ENCODE data around the gene IRF2. TPM values are rescaled to one million over a fixed set of nuclear protein-coding genes. Genes with fewer than 3 reads are reported as not detected.

Gene IRF2
- total and polyA plus RNA-seq, 4 experiments from 2014 or later: 66.7 to 87.2 (median 71.5) TPM

GRCh38 chr4:184427687-184428086 lies 46.7 kb downstream of the IRF2 start:
- Histone ChIP-seq H3K36me3 (ENCODE audit: insufficient read depth, low read length) (peaks cover 17% of the 10 kb centered on the region), H3K4me1 (ENCODE audit: insufficient read depth, low read length) (peaks cover 19% of the 10 kb centered on the region), H3K4me3 (ENCODE audit: low read length in 2 of 2) (no peak overlapping the region), H3K27ac (ENCODE audit: low read depth, low read length) (no peak overlapping the region), H3K27me3 (ENCODE audit: insufficient read depth, low read length) (no peaks in the 10 kb centered on the region), H3K9me3 (ENCODE audit: control insufficient read depth in 1 of 2, low read length in 2 of 2) (no peaks in the 10 kb centered on the region)
- Mint-ChIP-seq H3K27ac (peak overlapping the region; percentile 20 to 82 (median 69)), H3K4me3 (peak overlapping the region in 1 of 8 donors; percentile 2), H3K9me3 (peaks cover 0 to under 1% (median 0%) of the 10 kb centered on the region in 8 donors), H3K4me1 (peaks cover 39 to 93% (median 67%) of the 10 kb centered on the region in 4 donors), H3K27me3 (no peaks in the 10 kb centered on the region), H3K36me3 (peaks cover 57 to 78% of the 10 kb centered on the region in 2 donors)
- no peak for DNase-seq
- ChIA-PET CTCF (ENCODE audit: partially characterized antibody) (interaction anchor here (0.9 to 1.3 kb wide), 2 partner anchors 25 to 164 kb away, joined by 3 read pairs; no protein-coding TSS in a partner anchor), POLR2A (ENCODE audit: partially characterized antibody) (interaction anchor here (0.7 kb wide), 1 partner anchor 163 kb away, joined by 5 read pairs; no protein-coding TSS in a partner anchor)
- intact Hi-C loops (cut with micrococcal nuclease): no loop called here

- H3K4me1 Mint-ChIP-seq: peaks cover 37 to 93% (median 66%) of the 10 kb centered on the region in 4 donors
- CTCF ChIA-PET (ENCODE audit: partially characterized antibody): interaction anchor here (1.3 kb wide), 1 partner anchor 26 kb away, joined by 3 read pairs; no protein-coding TSS in a partner anchor
- no peak overlapping the region for H3K27ac ChIP-seq (ENCODE audit: low read depth, low read length)
These were observed 47.3 kb downstream of the IRF2 start for GRCh38 chr4:184427093-184427492.

DNA sequence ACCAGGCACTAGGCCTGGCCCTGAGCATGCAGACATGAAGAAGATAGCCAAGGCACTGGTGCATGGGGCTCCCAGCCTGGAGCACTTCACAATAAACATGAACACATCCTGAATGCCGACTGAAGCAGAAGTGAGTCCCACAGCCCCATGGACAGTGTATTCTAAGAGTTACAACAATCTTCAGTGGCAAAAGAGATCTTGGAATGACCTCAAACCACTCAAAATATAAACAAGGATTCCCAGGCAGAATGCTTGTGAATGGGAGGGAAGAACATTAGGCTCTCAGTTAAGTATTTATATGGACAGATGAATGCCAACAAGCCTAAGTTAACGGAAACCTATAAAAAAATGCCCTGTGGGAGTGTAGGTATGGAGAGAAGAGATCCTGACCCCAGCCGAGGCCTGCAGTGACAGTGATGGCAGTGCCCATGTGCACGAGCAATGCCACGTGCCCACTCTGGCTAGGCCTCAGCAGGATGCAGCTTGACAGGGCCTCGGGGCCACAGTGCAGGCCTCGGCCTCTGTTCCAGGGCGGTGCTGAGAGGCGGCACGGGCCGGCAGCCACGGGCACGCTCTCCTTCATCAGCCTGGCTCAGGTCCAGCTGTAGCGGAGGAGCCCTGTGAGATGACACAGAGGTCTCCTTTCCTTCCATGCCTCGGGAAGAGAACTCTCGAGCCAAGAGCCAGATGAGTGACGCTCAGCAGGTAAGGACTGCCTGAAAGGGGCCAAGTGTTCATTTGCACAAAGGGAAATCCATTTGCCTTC lies 49.2 kb downstream of the IRF2 start:
- Mint-ChIP-seq H3K36me3 (peaks cover 55 to 82% of the 10 kb centered on the region in 2 donors), H3K4me1 (peaks cover 44 to 93% (median 73%) of the 10 kb centered on the region in 4 donors), H3K9me3 (peaks cover 0 to 6% (median 1%) of the 10 kb centered on the region in 8 donors), H3K27ac (peak overlapping the region; percentile 7 to 94 (median 61)), H3K4me3 (no peak overlapping the region), H3K27me3 (no peaks in the 10 kb centered on the region)
- H3K9me3 ChIP-seq (ENCODE audit: control insufficient read depth in 1 of 2, low read length in 2 of 2): peaks cover 0 to 3% of the 10 kb centered on the region in 2 donors
- no peak overlapping the region for H3K4me3 ChIP-seq (ENCODE audit: low read length in 2 of 2)
- peaks cover 37% of the 10 kb centered on the region for H3K4me1 ChIP-seq (ENCODE audit: insufficient read depth, low read length)
- no peak for DNase-seq
- H3K27me3 ChIP-seq (ENCODE audit: insufficient read depth, low read length): no peaks in the 10 kb centered on the region
- no peak overlapping the region for H3K27ac ChIP-seq (ENCODE audit: low read depth, low read length)
- CTCF ChIA-PET (ENCODE audit: partially characterized antibody): no interaction called here
- peaks cover 17% of the 10 kb centered on the region for H3K36me3 ChIP-seq (ENCODE audit: insufficient read depth, low read length)
- intact Hi-C loops (cut with micrococcal nuclease): no loop called here
- POLR2A ChIA-PET (ENCODE audit: partially characterized antibody): no interaction called here

More at GRCh38 chr4:184427093-184427492, 47.3 kb downstream of the IRF2 start:
- Mint-ChIP-seq H3K27me3 (no peaks in the 10 kb centered on the region), H3K4me3 (peak overlapping the region in 1 of 8 donors; percentile 9), H3K36me3 (peaks cover 57 to 76% of the 10 kb centered on the region in 2 donors), H3K9me3 (peaks cover 0 to 6% (median 1%) of the 10 kb centered on the region in 8 donors), H3K27ac (peak overlapping the region; percentile 63 to 92 (median 79))
- H3K9me3 ChIP-seq (ENCODE audit: control insufficient read depth in 1 of 2, low read length in 2 of 2): peaks cover 0 to 3% of the 10 kb centered on the region in 2 donors
- no peak for DNase-seq
- POLR2A ChIA-PET (ENCODE audit: partially characterized antibody): no interaction called here
- H3K4me1 ChIP-seq (ENCODE audit: insufficient read depth, low read length): peaks cover 25% of the 10 kb centered on the region
- intact Hi-C loops (cut with micrococcal nuclease): no loop called here
- peaks cover 17% of the 10 kb centered on the region for H3K36me3 ChIP-seq (ENCODE audit: insufficient read depth, low read length)
- H3K4me3 ChIP-seq (ENCODE audit: low read length in 2 of 2): no peak overlapping the region
- no peaks in the 10 kb centered on the region for H3K27me3 ChIP-seq (ENCODE audit: insufficient read depth, low read length)

DNA sequence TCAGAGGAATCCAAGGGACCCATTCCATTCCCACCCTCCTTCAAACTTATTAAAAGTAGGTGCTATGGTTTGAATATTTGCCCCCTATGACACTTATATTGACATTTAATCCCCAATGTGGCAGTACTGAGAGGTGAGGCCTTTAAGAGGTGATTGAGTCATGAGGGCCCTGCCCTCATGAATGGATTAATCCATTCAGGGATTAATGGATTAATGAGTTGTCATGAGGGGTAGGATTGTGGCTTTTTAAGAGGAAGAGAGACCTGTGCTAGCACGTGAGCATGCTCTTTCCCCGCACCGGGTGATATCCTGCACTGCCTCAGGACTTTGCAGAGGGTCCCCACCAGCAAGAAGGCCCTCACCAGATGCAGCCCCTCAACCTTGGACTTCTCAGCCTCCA lies 50.1 kb downstream of the IRF2 start:
- no peak overlapping the region for H3K27ac ChIP-seq (ENCODE audit: low read depth, low read length)
- POLR2A ChIA-PET (ENCODE audit: partially characterized antibody): no interaction called here
- no peak overlapping the region for H3K4me3 ChIP-seq (ENCODE audit: low read length in 2 of 2)
- Mint-ChIP-seq H3K4me1 (peaks cover 44 to 93% (median 71%) of the 10 kb centered on the region in 4 donors), H3K27me3 (no peaks in the 10 kb centered on the region), H3K4me3 (no peak overlapping the region), H3K27ac (peak overlapping the region; percentile 65 to 94 (median 75)), H3K9me3 (peaks cover 0 to 6% (median 1%) of the 10 kb centered on the region in 8 donors), H3K36me3 (peaks cover 52 to 80% of the 10 kb centered on the region in 2 donors)
- no peak for DNase-seq
- no peaks in the 10 kb centered on the region for H3K27me3 ChIP-seq (ENCODE audit: insufficient read depth, low read length)
- CTCF ChIA-PET (ENCODE audit: partially characterized antibody): no interaction called here
- peaks cover 0 to 3% of the 10 kb centered on the region in 2 donors for H3K9me3 ChIP-seq (ENCODE audit: control insufficient read depth in 1 of 2, low read length in 2 of 2)
- intact Hi-C loops (cut with micrococcal nuclease): no loop called here
- H3K4me1 ChIP-seq (ENCODE audit: insufficient read depth, low read length): peaks cover 46% of the 10 kb centered on the region
- peaks cover 17% of the 10 kb centered on the region for H3K36me3 ChIP-seq (ENCODE audit: insufficient read depth, low read length)

DNA sequence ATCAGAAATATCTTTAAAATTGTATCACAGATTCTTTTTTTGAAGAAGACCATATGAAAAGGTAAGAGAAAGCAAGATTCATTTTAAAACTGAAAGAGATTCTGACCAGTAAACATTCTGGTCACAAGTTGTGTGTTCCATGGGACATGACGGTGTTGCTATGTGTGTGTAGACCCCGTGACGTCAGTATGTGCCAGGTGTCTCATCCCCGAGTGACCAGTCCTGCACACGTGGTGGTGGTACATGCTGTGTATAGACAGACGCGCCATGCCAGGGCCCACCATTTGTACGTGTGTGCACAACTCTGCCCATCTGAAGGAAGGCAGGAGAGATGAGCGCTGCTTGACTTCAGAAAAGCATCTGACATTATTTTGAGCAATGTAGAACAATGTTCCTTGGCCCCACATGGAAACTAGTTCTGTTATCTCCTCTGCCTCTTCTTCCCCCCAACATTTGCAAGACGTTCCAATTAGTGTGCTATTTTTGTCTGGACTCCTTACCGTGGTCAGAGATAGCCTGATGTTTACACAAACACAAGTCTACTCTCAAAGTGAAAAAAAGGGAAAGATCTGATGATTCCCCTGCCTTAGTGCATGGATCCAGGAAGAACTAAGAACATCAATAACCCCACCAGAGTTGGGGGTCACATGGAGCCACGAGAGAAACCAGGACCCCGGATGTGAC lies 51.2 kb downstream of the IRF2 start:
- peaks cover 58% of the 10 kb centered on the region for H3K4me1 ChIP-seq (ENCODE audit: insufficient read depth, low read length)
- intact Hi-C loops (cut with micrococcal nuclease): no loop called here
- Mint-ChIP-seq H3K27ac (peak overlapping the region; percentile 8 to 94 (median 71)), H3K4me1 (peaks cover 51 to 93% (median 75%) of the 10 kb centered on the region in 4 donors), H3K36me3 (peaks cover 49 to 82% of the 10 kb centered on the region in 2 donors), H3K4me3 (peak overlapping the region in 2 of 8 donors; percentile 60 to 76), H3K27me3 (no peaks in the 10 kb centered on the region), H3K9me3 (peaks cover 0 to 6% (median 1%) of the 10 kb centered on the region in 8 donors)
- H3K36me3 ChIP-seq (ENCODE audit: insufficient read depth, low read length): peaks cover 17% of the 10 kb centered on the region
- no peaks in the 10 kb centered on the region for H3K27me3 ChIP-seq (ENCODE audit: insufficient read depth, low read length)
- ChIA-PET CTCF (ENCODE audit: partially characterized antibody) (no interaction called here), POLR2A (ENCODE audit: partially characterized antibody) (interaction anchor here (4.5 kb wide), 1 partner anchor 52 kb away, joined by 23 read pairs; the partner anchor contains the start of gene IRF2)
- DNase-seq: no peak
- H3K4me3 ChIP-seq (ENCODE audit: low read length in 2 of 2): no peak overlapping the region
- H3K9me3 ChIP-seq (ENCODE audit: control insufficient read depth in 1 of 2, low read length in 2 of 2): peaks cover 0 to 3% of the 10 kb centered on the region in 2 donors
- no peak overlapping the region for H3K27ac ChIP-seq (ENCODE audit: low read depth, low read length)

DNA sequence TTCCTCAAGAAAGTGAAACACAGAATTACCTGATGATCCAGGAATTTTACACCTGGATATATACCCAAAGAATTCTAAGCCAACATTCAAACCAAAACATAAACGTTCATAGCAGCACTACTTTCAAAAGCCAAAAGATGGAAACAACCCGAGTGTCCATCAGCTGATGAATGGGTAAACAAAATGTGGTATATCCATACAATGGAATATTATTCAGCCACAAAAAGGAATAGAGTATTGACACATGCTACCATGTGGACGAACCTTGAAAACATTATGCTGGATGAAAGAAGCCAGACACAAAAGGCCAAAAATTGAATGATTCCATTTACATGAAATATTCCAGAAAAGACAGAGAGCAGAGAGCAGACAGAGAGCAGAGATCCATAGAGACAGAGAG lies 52.0 kb downstream of the IRF2 start:
- POLR2A ChIA-PET (ENCODE audit: partially characterized antibody): interaction anchor here (0.7 to 4.5 kb wide), 4 partner anchors 14 to 115 kb away, joined by 3 to 23 read pairs (median 4); partner anchors contain the start of gene IRF2
- Histone ChIP-seq H3K4me1 (ENCODE audit: insufficient read depth, low read length) (peaks cover 64% of the 10 kb centered on the region), H3K27me3 (ENCODE audit: insufficient read depth, low read length) (no peaks in the 10 kb centered on the region), H3K4me3 (ENCODE audit: low read length in 2 of 2) (no peak overlapping the region), H3K36me3 (ENCODE audit: insufficient read depth, low read length) (peaks cover 17% of the 10 kb centered on the region), H3K27ac (ENCODE audit: low read depth, low read length) (peak overlapping the region; percentile 66), H3K9me3 (ENCODE audit: control insufficient read depth in 1 of 2, low read length in 2 of 2) (peaks cover 0 to 3% of the 10 kb centered on the region in 2 donors)
- Mint-ChIP-seq H3K27me3 (no peaks in the 10 kb centered on the region), H3K36me3 (peaks cover 47 to 82% of the 10 kb centered on the region in 2 donors), H3K4me1 (peaks cover 57 to 93% (median 77%) of the 10 kb centered on the region in 4 donors), H3K27ac (peak overlapping the region; percentile 55 to 98 (median 95)), H3K9me3 (peaks cover 0 to 6% (median 1%) of the 10 kb centered on the region in 8 donors), H3K4me3 (peak overlapping the region in 7 of 8 donors; percentile 52 to 85 (median 77))
- CTCF ChIA-PET (ENCODE audit: partially characterized antibody): interaction anchor here (2.1 kb wide), 1 partner anchor 14 kb away, joined by 8 read pairs; no protein-coding TSS in a partner anchor
- intact Hi-C loops (cut with micrococcal nuclease): no loop called here
- no peak for DNase-seq
